HG03196 (cell line): ENCODE data around the gene ALKBH5.
"Not testable (repeated sequence)": the region's sequence is repeated elsewhere in the genome, so short reads cannot be mapped to it uniquely, and the experiment has no call there.

Experiments used
- ATAC-seq: cut with Tn5 transposase; IDR thresholded peaks from one replicate; pipeline ENCODE4 v1.9.1; 2021; ENCODE audit not compliant: unreplicated experiment

The ALKBH5 gene

GRCh38 chr17:18216906-18217305 is 33.3 kb downstream of the ALKBH5 start:
- ATAC-seq, result not testable (repeated sequence)

- ATAC-seq, result no peak
Observed at GRCh38 chr17:18217412-18218015, 33.9 kb downstream of the ALKBH5 start.

GRCh38 chr17:18218756-18219415 is 35.3 kb downstream of the ALKBH5 start:
- ATAC-seq, result no peak

- ATAC-seq, result no peak
Observed at GRCh38 chr17:18224053-18224386, 40.4 kb downstream of the ALKBH5 start.

- no peak for ATAC-seq
Observed at GRCh38 chr17:18224387-18225120, 40.9 kb downstream of the ALKBH5 start.

GRCh38 chr17:18225121-18225641 is 41.6 kb downstream of the ALKBH5 start, which contains the start of gene LLGL1:
Gene LLGL1 (plus strand): TSS chr17:18225635. CDS start chr17:18225683, 48 bp downstream.
- ATAC-seq, result peak; percentile 77

GRCh38 chr17:18225642-18226283 is 42.1 kb downstream of the ALKBH5 start:
- ATAC-seq, result no peak

- ATAC-seq, result no peak
Observed at GRCh38 chr17:18226284-18226945, 42.8 kb downstream of the ALKBH5 start.

GRCh38 chr17:18227635-18228034 is 44.0 kb downstream of the ALKBH5 start:
- no peak for ATAC-seq

GRCh38 chr17:18228176-18228682 is 44.6 kb downstream of the ALKBH5 start:
- no peak for ATAC-seq

- no peak for ATAC-seq
Observed at GRCh38 chr17:18229254-18229653, 45.6 kb downstream of the ALKBH5 start.

- ATAC-seq, result no peak
Observed at GRCh38 chr17:18229771-18230170, 46.1 kb downstream of the ALKBH5 start.

GRCh38 chr17:18230288-18231141 is 46.9 kb downstream of the ALKBH5 start:
- no peak for ATAC-seq

GRCh38 chr17:18231164-18231563 is 47.5 kb downstream of the ALKBH5 start:
- no peak for ATAC-seq

GRCh38 chr17:18233803-18234518 is 50.3 kb downstream of the ALKBH5 start:
- ATAC-seq, result no peak

- no peak for ATAC-seq
Observed at GRCh38 chr17:18234853-18235380, 51.3 kb downstream of the ALKBH5 start.

- no peak for ATAC-seq
Observed at GRCh38 chr17:18235743-18236256, 52.2 kb downstream of the ALKBH5 start.

- ATAC-seq, result no peak
Observed at GRCh38 chr17:18236494-18236893, 52.9 kb downstream of the ALKBH5 start.

- ATAC-seq, result no peak
Observed at GRCh38 chr17:18237461-18237860, 53.8 kb downstream of the ALKBH5 start.
